Neural progenitor cell (in vitro differentiated cells): ENCODE results near the gene RGMA.

Experiments
- EZH2 ChIP-seq: fragments of 200-600 bp; sonication (generic); IDR thresholded peaks from 2 replicates; pipeline ENCODE4 v1.6.1; 2017; ENCODE audit warnings: antibody characterized with exemption, mild to moderate bottlenecking, moderate library complexity
- EZH2phosphoT487 ChIP-seq: fragments of 200-600 bp; sonication (generic); IDR thresholded peaks from 2 replicates; pipeline ENCODE4 v1.6.1; 2017; ENCODE audit warnings: antibody characterized with exemption
- TF ChIP-seq, protein P1 (sequence below): fragments of 200-600 bp; sonication (generic); IDR thresholded peaks from 2 replicates; pipeline ENCODE4 v1.5.1; 2017; ENCODE audit warnings: antibody characterized with exemption, mild to moderate bottlenecking

DNA sequence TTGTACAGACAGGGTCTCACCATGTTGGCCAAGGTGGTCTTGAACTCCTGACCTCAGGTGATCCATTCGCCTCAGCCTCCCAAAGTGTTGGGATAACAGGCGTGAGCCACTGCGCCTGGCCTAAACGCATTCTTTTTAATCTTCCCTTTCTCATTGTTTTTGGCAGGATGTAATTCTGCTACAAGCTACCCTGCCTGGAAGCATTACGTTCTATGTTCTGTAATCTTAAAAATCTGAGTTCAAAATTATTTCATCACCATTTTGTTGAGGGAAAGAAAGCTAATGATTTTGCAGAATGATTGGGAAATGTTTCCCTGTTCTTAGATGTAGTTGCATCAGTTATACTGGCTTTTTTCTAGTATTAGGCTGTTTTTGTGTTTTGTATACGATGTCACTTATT, 71.5 kb downstream of the RGMA start:
- TF ChIP-seq, protein P1, sequence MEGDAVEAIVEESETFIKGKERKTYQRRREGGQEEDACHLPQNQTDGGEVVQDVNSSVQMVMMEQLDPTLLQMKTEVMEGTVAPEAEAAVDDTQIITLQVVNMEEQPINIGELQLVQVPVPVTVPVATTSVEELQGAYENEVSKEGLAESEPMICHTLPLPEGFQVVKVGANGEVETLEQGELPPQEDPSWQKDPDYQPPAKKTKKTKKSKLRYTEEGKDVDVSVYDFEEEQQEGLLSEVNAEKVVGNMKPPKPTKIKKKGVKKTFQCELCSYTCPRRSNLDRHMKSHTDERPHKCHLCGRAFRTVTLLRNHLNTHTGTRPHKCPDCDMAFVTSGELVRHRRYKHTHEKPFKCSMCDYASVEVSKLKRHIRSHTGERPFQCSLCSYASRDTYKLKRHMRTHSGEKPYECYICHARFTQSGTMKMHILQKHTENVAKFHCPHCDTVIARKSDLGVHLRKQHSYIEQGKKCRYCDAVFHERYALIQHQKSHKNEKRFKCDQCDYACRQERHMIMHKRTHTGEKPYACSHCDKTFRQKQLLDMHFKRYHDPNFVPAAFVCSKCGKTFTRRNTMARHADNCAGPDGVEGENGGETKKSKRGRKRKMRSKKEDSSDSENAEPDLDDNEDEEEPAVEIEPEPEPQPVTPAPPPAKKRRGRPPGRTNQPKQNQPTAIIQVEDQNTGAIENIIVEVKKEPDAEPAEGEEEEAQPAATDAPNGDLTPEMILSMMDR: no peak
- TF ChIP-seq EZH2: no peak
- TF ChIP-seq EZH2phosphoT487: no peak
